ENCODE data around the gene SNRK. TPM values are rescaled to one million over a fixed set of nuclear protein-coding genes. Genes with fewer than 3 reads are reported as not detected.

SNRK gene
- total and polyA plus RNA-seq, 9 of the 15 experiments (the other 6 are each of a cell fraction or from before 2014, with no cell fraction given), result 1.7 to 12.3 (median 7.3) TPM

- FAIRE-seq, result no peak
- H3K27me3 ChIP-seq (ENCODE audit: control insufficient read depth in 2 of 2, insufficient read depth in 2 of 2, low read length in 2 of 2), result no peaks in the 10 kb centered on the region
- ATAC-seq, result no peak
- peaks cover 48% of the 10 kb centered on the region for H3K36me3 ChIP-seq (ENCODE audit: control insufficient read depth, insufficient read depth, low read length)
- H3K4me1 ChIP-seq (replicated peaks in 1 of 2; ENCODE audit: control insufficient read depth in 2 of 2, insufficient read depth in 2 of 2, low read length in 2 of 2), result no peaks in the 10 kb centered on the region
- H3K4me2 ChIP-seq (ENCODE audit: insufficient read depth, low read length), result no peak overlapping the region
- no peak overlapping the region for H3K27ac ChIP-seq (ENCODE audit: extremely low read depth, low read depth, low read length)
- WGBS (ENCODE audit: insufficient coverage, low coverage, missing lambda C conversion rate), result 74% methylated on average over 3 of the region's 3 CpGs
- in situ Hi-C loops (cut with MboI), result no loop called here
- H3K4me3 ChIP-seq, result no peak overlapping the region
- DNase-seq (ENCODE audit: extremely low read depth in 1 of 4, low spot score in 3 of 4), result no peak
- BruUV-seq (replicated peaks), result no TSS peak
- no peaks in the 10 kb centered on the region for H4K20me1 ChIP-seq (replicated peaks; ENCODE audit: control insufficient read depth, insufficient read depth, low read length)
- H3K9ac ChIP-seq (ENCODE audit: insufficient read depth in 1 of 2, low read depth in 2 of 2, low read length in 2 of 2), result no peak overlapping the region
- ChIA-PET CTCF (ENCODE audit: low intra/inter-chr PET ratio) (no interaction called here), POLR2A (interaction anchor here (1.1 kb wide), 1 partner anchor 10 kb away, joined by 3 read pairs; no protein-coding TSS in a partner anchor)
- H3K9me3 ChIP-seq (replicated peaks; ENCODE audit: control insufficient read depth, insufficient read depth, low read depth, low read length), result peaks cover 4% of the 10 kb centered on the region; the same call in 1 of the 2 replicates
- no peaks in the 10 kb centered on the region for H3K79me2 ChIP-seq (ENCODE audit: control insufficient read depth, insufficient read depth, low read length)
- intact Hi-C loops (cut with micrococcal nuclease), result no loop called here
- no peak overlapping the region for H2AFZ ChIP-seq (ENCODE audit: low read depth, low read length)
- no peaks in the 10 kb centered on the region for H3K9me1 ChIP-seq (ENCODE audit: control insufficient read depth, insufficient read depth, low read length)
- TF ChIP-seq ZNF668 (CRISPR knock-in tag; IDR thresholded peaks at IDR 0.05), result no peak
- no peak for TF ChIP-seq ILF3 (IDR thresholded peaks at IDR 0.05; ENCODE audit: borderline replicate concordance)
- no peak for TF ChIP-seq SAP30 (IDR thresholded peaks at IDR 0.05; ENCODE audit: borderline replicate concordance, insufficient read depth, low read depth, low read length, poor library complexity, severe bottlenecking)
- TF ChIP-seq ZBTB8A (IDR thresholded peaks at IDR 0.05; ENCODE audit: partially characterized antibody), result no peak
- TF ChIP-seq ZNF699 (CRISPR knock-in tag; IDR thresholded peaks at IDR 0.05; ENCODE audit: insufficient replicate concordance), result no peak
- TF ChIP-seq CBX2 (IDR thresholded peaks at IDR 0.05; ENCODE audit: insufficient read depth, low read length, poor library complexity, severe bottlenecking), result no peak
- no peak for TF ChIP-seq ZNF707 (CRISPR knock-in tag; conservative IDR thresholded peaks at IDR 0.05)
- no peak for TF ChIP-seq RBFOX2 (IDR thresholded peaks at IDR 0.05; ENCODE audit: low read depth, low read length)
- TF ChIP-seq ZC3H8 (IDR thresholded peaks at IDR 0.05), result no peak
- TF ChIP-seq ZBTB34 (CRISPR knock-in tag; IDR thresholded peaks at IDR 0.05), result no peak
- no peak for TF ChIP-seq THRA (IDR thresholded peaks at IDR 0.05)
- no peak for TF ChIP-seq HDGF (IDR thresholded peaks at IDR 0.05)
- no peak for TF ChIP-seq SRSF9 (IDR thresholded peaks at IDR 0.05; ENCODE audit: borderline replicate concordance, low read depth, low read length)
These were observed 57.5 kb downstream of the SNRK start for GRCh38 chr3:43343815-43344214.

All from K562 (cell line).